ENCODE results near the gene CHIC1. TPM values are rescaled to one million over a fixed set of nuclear protein-coding genes. Genes with fewer than 3 reads are reported as not detected.
"Not testable (repeated sequence)": the region's sequence is repeated elsewhere in the genome, so short reads cannot be mapped to it uniquely, and the experiment has no call there.

The CHIC1 gene
- total RNA-seq, 1 experiment from 2014 or later, result 2.7 TPM

- DNase-seq (ENCODE audit: low read depth), result no peak
- in situ Hi-C loops (cut with HindIII; ENCODE audit: low pct_unique_long_range_greater_than_20kb, low sequenced_read_pairs), result no loop called here
Observed at GRCh38 chrX:73683236-73683859, 120.4 kb downstream of the CHIC1 start.

GRCh38 chrX:73707014-73707413 is 144.0 kb downstream of the CHIC1 start:
- DNase-seq (ENCODE audit: low read depth); in situ Hi-C loops (cut with HindIII; ENCODE audit: low pct_unique_long_range_greater_than_20kb, low sequenced_read_pairs): not testable (repeated sequence)

GRCh38 chrX:73728602-73729001 is 165.6 kb downstream of the CHIC1 start:
- in situ Hi-C loops (cut with HindIII; ENCODE audit: low pct_unique_long_range_greater_than_20kb, low sequenced_read_pairs), result no loop called here
- DNase-seq (ENCODE audit: low read depth), result no peak

Other genes with a start within 250 kb of the CHIC1 start
- not detected in 2 replicates for gene CDX4, start 116.1 kb upstream of the CHIC1 start, total RNA-seq (2014; rRNA removed; shearing (Covaris generic); ENCODE audit: low replicate concordance)